Fibroblast of lung (primary cell): ENCODE results near the gene HIKESHI. TPM values are rescaled to one million over a fixed set of nuclear protein-coding genes. Genes with fewer than 3 reads are reported as not detected.
"Not testable (repeated sequence)": the region's sequence is repeated elsewhere in the genome, so short reads cannot be mapped to it uniquely, and the experiment has no call there.

Source experiments
- DNase-seq, 2 donors: peaks; one replicate each; pipeline versions ENCODE4 v3.0.0 to v3.0.0-alpha.2; 2010; ENCODE audit warnings: low read depth in 2 of 2
- H2AFZ ChIP-seq: 2 replicates; pipeline ENCODE4 v1.5.1; 2012; ENCODE audit warnings: low read length, control low read depth, inconsistent platforms
- H3K27ac ChIP-seq: 2 replicates; pipeline ENCODE4 v1.5.1; 2011; ENCODE audit warnings: low read length, control low read depth; ENCODE audit not compliant: insufficient read depth
- H3K27me3 ChIP-seq: 2 replicates; pipeline ENCODE4 v1.5.1; 2011; ENCODE audit warnings: mild to moderate bottlenecking, low read length; ENCODE audit not compliant: control insufficient read depth, insufficient read depth
- H3K36me3 ChIP-seq: 2 replicates; pipeline ENCODE4 v1.5.1; 2011; ENCODE audit warnings: low read length; ENCODE audit not compliant: control insufficient read depth, insufficient read depth
- H3K4me1 ChIP-seq: 2 replicates; pipeline ENCODE4 v1.5.1; 2011; ENCODE audit warnings: low read length; ENCODE audit not compliant: control insufficient read depth, insufficient read depth; ENCODE audit errors: extremely low read depth
- H3K4me2 ChIP-seq: 2 replicates; pipeline ENCODE4 v1.5.1; 2011; ENCODE audit warnings: low read length, control low read depth; ENCODE audit not compliant: insufficient read depth; ENCODE audit errors: extremely low read depth
- H3K4me3 ChIP-seq, 4 experiments: fragments of 200-600 bp in 1 of 4; sonication (generic) in 1 of 4; replicated peaks in 1 of 4; 2 replicates each; pipeline ENCODE4 v1.5.1; 2011 to 2016; ENCODE audit warnings: low read length in 4 of 4, low read depth in 3 of 4, mild to moderate bottlenecking in 3 of 4, control low read depth in 2 of 4, inconsistent platforms in 1 of 4, mixed read lengths in 1 of 4; ENCODE audit not compliant: insufficient read depth in 1 of 4; ENCODE audit errors: control extremely low read depth in 1 of 4
- H3K79me2 ChIP-seq: 2 replicates; pipeline ENCODE4 v1.5.1; 2012; ENCODE audit warnings: mild to moderate bottlenecking, low read length, inconsistent platforms; ENCODE audit not compliant: control insufficient read depth, insufficient read depth
- H3K9ac ChIP-seq: 2 replicates; pipeline ENCODE4 v1.5.1; 2011; ENCODE audit warnings: mild to moderate bottlenecking, low read length, control low read depth; ENCODE audit not compliant: insufficient read depth
- H3K9me3 ChIP-seq: 2 replicates; pipeline ENCODE4 v1.5.1; 2012; ENCODE audit warnings: low read depth, low read length; ENCODE audit not compliant: control insufficient read depth, insufficient read depth
- H4K20me1 ChIP-seq: 2 replicates; pipeline ENCODE4 v1.5.1; 2011; ENCODE audit warnings: low read length; ENCODE audit not compliant: control insufficient read depth, insufficient read depth; ENCODE audit errors: extremely low read depth
- CTCF ChIP-seq, 2 donors: IDR thresholded peaks in 1 of 2; conservative IDR thresholded peaks in 1 of 2; 1 replicate in 1 of 2; 2 replicates in 1 of 2; pipeline ENCODE4 v1.5.1; 2011 to 2012; ENCODE audit warnings: low read length in 2 of 2, control low read depth in 1 of 2, inconsistent platforms in 1 of 2, low read depth in 1 of 2, mild to moderate bottlenecking in 1 of 2
- EZH2 ChIP-seq: IDR thresholded peaks from 2 replicates; pipeline ENCODE4 v1.5.1; 2012; ENCODE audit warnings: low read length, control low read depth, mild to moderate bottlenecking; ENCODE audit errors: missing control alignments
- polyA plus RNA-seq, 2 donors: library from polyadenylated mRNA; depleted of rRNA in 1 of 2; stranded (reverse) in 1 of 2; unstranded in 1 of 2; fragments of >200 nt; gene quantifications; 2 replicates each; pipeline ENCODE4 v1.2.1, GENCODE V29; 2011 to 2012; ENCODE audit warnings: missing spikeins in 1 of 2
- total RNA-seq: library from RNA; depleted of rRNA; stranded (reverse); fragments of >200 nt; gene quantifications from 2 replicates; pipeline ENCODE4 v1.2.1, GENCODE V29; 2014

The HIKESHI gene
- total and polyA plus RNA-seq, 2 donors (not counting 1 experiment from before 2014, with no cell fraction given), result 64.1 to 74.3 TPM

- Histone ChIP-seq H3K4me1 (no peaks in the 10 kb centered on the region), H3K79me2 (peaks cover under 1% of the 10 kb centered on the region), H2AFZ (no peak overlapping the region), H3K4me3 (no peak overlapping the region), H3K9ac (no peak overlapping the region), H3K27me3 (no peaks in the 10 kb centered on the region), H4K20me1 (no peaks in the 10 kb centered on the region), H3K9me3 (no peaks in the 10 kb centered on the region), H3K36me3 (peaks cover 7% of the 10 kb centered on the region), H3K4me2 (no peak overlapping the region), H3K27ac (no peak overlapping the region)
- TF ChIP-seq CTCF (conservative IDR thresholded peaks at IDR 0.05 in 1 of 2, IDR thresholded peaks at IDR 0.05 in 1 of 2; ENCODE audit: low read depth in 1 of 2, low read length in 2 of 2) (no peak), EZH2 (no peak)
- DNase-seq, result no peak
Measured at GRCh38 chr11:86279747-86280146, 22.3 kb upstream of the HIKESHI start.

GRCh38 chr11:86287468-86287796, 14.6 kb upstream of the HIKESHI start:
- no peaks in the 10 kb centered on the region for H3K79me2 ChIP-seq
- no peak overlapping the region for H2AFZ ChIP-seq
- H3K4me3 ChIP-seq, result no peak overlapping the region
- no peak overlapping the region for H3K9ac ChIP-seq
- no peaks in the 10 kb centered on the region for H3K27me3 ChIP-seq
- H3K36me3 ChIP-seq, result peaks cover 4% of the 10 kb centered on the region
- H3K4me1 ChIP-seq, result no peaks in the 10 kb centered on the region
- no peak overlapping the region for H3K4me2 ChIP-seq
- H4K20me1 ChIP-seq, result no peaks in the 10 kb centered on the region
- H3K27ac ChIP-seq, result no peak overlapping the region
- no peak for TF ChIP-seq EZH2
- TF ChIP-seq CTCF (conservative IDR thresholded peaks at IDR 0.05 in 1 of 2, IDR thresholded peaks at IDR 0.05 in 1 of 2; ENCODE audit: low read depth in 1 of 2, low read length in 2 of 2), result no peak
- no peaks in the 10 kb centered on the region for H3K9me3 ChIP-seq
- DNase-seq, result no peak

GRCh38 chr11:86288776-86289507, 13.1 kb upstream of the HIKESHI start:
- TF ChIP-seq CTCF (conservative IDR thresholded peaks at IDR 0.05 in 1 of 2, IDR thresholded peaks at IDR 0.05 in 1 of 2; ENCODE audit: low read depth in 1 of 2, low read length in 2 of 2) (no peak), EZH2 (no peak)
- Histone ChIP-seq H3K4me2 (no peak overlapping the region), H2AFZ (no peak overlapping the region)

GRCh38 chr11:86289508-86290280, 12.3 kb upstream of the HIKESHI start:
- not testable (repeated sequence) for H3K4me1 ChIP-seq, H3K27me3 ChIP-seq, H2AFZ ChIP-seq, H3K4me2 ChIP-seq, H3K9ac ChIP-seq, H3K36me3 ChIP-seq, H3K79me2 ChIP-seq, H3K9me3 ChIP-seq, H3K27ac ChIP-seq, H4K20me1 ChIP-seq, H3K4me3 ChIP-seq
- DNase-seq, result peak; percentile 18 to 26

More at GRCh38 chr11:86288776-86289507, 13.1 kb upstream of the HIKESHI start:
- peaks cover 4% of the 10 kb centered on the region for H3K36me3 ChIP-seq
- H3K27ac ChIP-seq, result no peak overlapping the region
- DNase-seq, result peak in 1 of 2 donors; percentile 8
- H3K9ac ChIP-seq, result no peak overlapping the region
- H3K4me1 ChIP-seq, result no peaks in the 10 kb centered on the region
- no peaks in the 10 kb centered on the region for H4K20me1 ChIP-seq
- H3K4me3 ChIP-seq, result no peak overlapping the region
- H3K9me3 ChIP-seq, result no peaks in the 10 kb centered on the region
- H3K79me2 ChIP-seq, result no peaks in the 10 kb centered on the region
- H3K27me3 ChIP-seq, result no peaks in the 10 kb centered on the region
